Lung (tissue), 12 donors: ENCODE measurements around the gene C10orf62. TPM values are rescaled to one million over a fixed set of nuclear protein-coding genes. Genes with fewer than 3 reads are reported as not detected.
"Not testable (repeated sequence)": the region's sequence is repeated elsewhere in the genome, so short reads cannot be mapped to it uniquely, and the experiment has no call there.

Experiments
- ATAC-seq: fragments of 200-7000 bp; cut with Tn5 transposase; one replicate; pipeline ENCODE4 v1.9.1; 2020; ENCODE audit warnings: moderate number of reproducible peaks; ENCODE audit not compliant: insufficient read depth, low FRiP score
- DNase-seq, 3 donors: peaks; one replicate each; pipeline ENCODE4 v3.0.0-alpha.2; 2013 to 2017
- H3K27ac ChIP-seq, 2 donors: one replicate each; pipeline ENCODE4 v1.5.1; 2013; ENCODE audit warnings: mild to moderate bottlenecking in 2 of 2, moderate library complexity in 2 of 2, control low read depth in 1 of 2, inconsistent platforms in 1 of 2, low read depth in 1 of 2, low read length in 1 of 2
- H3K27me3 ChIP-seq, 3 donors: one replicate each; pipeline ENCODE4 v1.5.1; 2013; ENCODE audit warnings: low read length in 2 of 3; ENCODE audit not compliant: control insufficient read depth in 3 of 3, insufficient read depth in 3 of 3
- H3K36me3 ChIP-seq, 4 donors: one replicate each; pipeline ENCODE4 v1.5.1; 2013; ENCODE audit warnings: low read length in 4 of 4, mild to moderate bottlenecking in 1 of 4, moderate library complexity in 1 of 4; ENCODE audit not compliant: control insufficient read depth in 4 of 4, insufficient read depth in 4 of 4
- H3K4me1 ChIP-seq, 5 donors: one replicate each; pipeline ENCODE4 v1.5.1; 2013; ENCODE audit warnings: low read length in 5 of 5, mild to moderate bottlenecking in 2 of 5, moderate library complexity in 1 of 5; ENCODE audit not compliant: control insufficient read depth in 5 of 5, insufficient read depth in 5 of 5
- H3K4me3 ChIP-seq: one replicate; pipeline ENCODE4 v1.5.1; 2013; ENCODE audit warnings: mild to moderate bottlenecking, control low read depth, moderate library complexity
- H3K9ac ChIP-seq, 2 donors: one replicate each; pipeline ENCODE4 v1.5.1; 2013; ENCODE audit warnings: low read length in 2 of 2, control low read depth in 1 of 2; ENCODE audit not compliant: insufficient read depth in 1 of 2
- H3K9me3 ChIP-seq, 4 donors: one replicate each; pipeline ENCODE4 v1.5.1; 2013; ENCODE audit warnings: low read length in 3 of 4, mild to moderate bottlenecking in 1 of 4, moderate library complexity in 1 of 4; ENCODE audit not compliant: control insufficient read depth in 4 of 4, insufficient read depth in 3 of 4
- CTCF ChIP-seq: IDR thresholded peaks from 2 replicates; pipeline ENCODE4 v1.5.1; 2012; ENCODE audit warnings: mild to moderate bottlenecking; ENCODE audit errors: control extremely low read depth, extremely low read depth
- WGBS, 2 donors: extraction: QIAGEN DNeasy Blood & Tissue Kit; methylation state at CpG; one replicate each; pipeline ENCODE4 v1.1.7; 2013; 5-methylcytosine and 5-hydroxymethylcytosine counted together
- polyA plus RNA-seq, 2 donors: library from polyadenylated mRNA; stranded (reverse); fragments of 200-250 nt; gene quantifications; one replicate each; pipeline ENCODE4 v1.2.1, GENCODE V29; 2013
- total RNA-seq, 2 donors: library from RNA; depleted of rRNA in 1 of 2; stranded (reverse); fragments of >200 nt in 1 of 2; gene quantifications; one replicate each; pipeline ENCODE4 v1.2.1, GENCODE V29; 2014 to 2021
- donor health status: control.
- donor health status: control.
- donor health status: Bipolar disorder and iron deficiency.
- donor health status: healthy.
- donor health status: DM: yes; HTN: yes; CAD: no.

The C10orf62 gene
- total and polyA plus RNA-seq, 4 donors, result 0.21 TPM; not detected in 3

GRCh38 chr10:97550336-97551149 lies 39.0 kb upstream of the C10orf62 start:
- no peak for TF ChIP-seq CTCF
- H3K9me3 ChIP-seq, result no peaks in the 10 kb centered on the region
- WGBS, 2 donors, result 81 to 87% methylated on average over 10 of the region's 10 CpGs
- H3K27ac ChIP-seq, result peak overlapping the region in 1 of 2 donors; percentile 35
- no peak for ATAC-seq
- H3K4me1 ChIP-seq, result peaks cover 0 to 10% (median 6%) of the 10 kb centered on the region in 5 donors
- H3K27me3 ChIP-seq, result no peaks in the 10 kb centered on the region
- H3K9ac ChIP-seq, result no peak overlapping the region
- no peaks in the 10 kb centered on the region for H3K36me3 ChIP-seq
- no peak overlapping the region for H3K4me3 ChIP-seq
- no peak for DNase-seq

DNA sequence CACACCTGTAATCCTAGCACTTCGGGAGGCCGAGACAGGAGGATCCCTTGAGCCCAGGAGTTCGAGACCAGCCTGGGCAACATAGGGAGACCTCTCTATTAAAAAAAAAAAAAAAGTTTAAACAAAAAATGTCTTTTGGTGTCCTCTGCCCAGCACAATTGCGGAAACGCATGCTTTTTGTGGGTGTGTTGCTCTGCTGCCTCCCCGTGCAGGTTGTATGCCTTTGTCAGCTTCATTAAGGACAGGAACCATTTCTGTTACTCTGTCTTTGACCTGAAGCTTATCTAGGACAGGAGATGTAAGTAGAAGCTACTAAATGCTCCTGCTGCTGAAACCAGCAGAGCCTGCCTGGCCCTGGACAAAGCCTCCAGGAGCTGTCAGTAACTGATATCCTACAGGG lies 38.2 kb upstream of the C10orf62 start:
- H3K27ac ChIP-seq, result no peak overlapping the region
- DNase-seq, result no peak
- H3K36me3 ChIP-seq, result no peaks in the 10 kb centered on the region
- peaks cover 0 to 10% (median 6%) of the 10 kb centered on the region in 5 donors for H3K4me1 ChIP-seq
- H3K4me3 ChIP-seq, result no peak overlapping the region
- no peak for ATAC-seq
- H3K9me3 ChIP-seq, result no peaks in the 10 kb centered on the region
- H3K9ac ChIP-seq, result no peak overlapping the region
- 84 to 97% methylated on average over 6 of the region's 6 CpGs for WGBS, 2 donors
- TF ChIP-seq CTCF, result no peak
- no peaks in the 10 kb centered on the region for H3K27me3 ChIP-seq

- Histone ChIP-seq H3K9ac (no peak overlapping the region), H3K4me1 (peaks cover 0 to 10% (median 6%) of the 10 kb centered on the region in 5 donors), H3K36me3 (no peaks in the 10 kb centered on the region), H3K9me3 (no peaks in the 10 kb centered on the region), H3K27me3 (no peaks in the 10 kb centered on the region), H3K27ac (peak overlapping the region in 1 of 2 donors; percentile 15), H3K4me3 (no peak overlapping the region)
- peak; percentile 54 to 62 (median 56) for DNase-seq
- TF ChIP-seq CTCF, result peak; percentile 2
- WGBS, 2 donors, result 22% methylated on average over 6 of the region's 6 CpGs
- ATAC-seq, result peak; percentile 94
Observed at GRCh38 chr10:97553575-97554031, 35.9 kb upstream of the C10orf62 start.

- not testable (repeated sequence) for H3K27me3 ChIP-seq, H3K4me1 ChIP-seq, H3K36me3 ChIP-seq, H3K9me3 ChIP-seq, DNase-seq, H3K9ac ChIP-seq, H3K4me3 ChIP-seq, ATAC-seq, H3K27ac ChIP-seq
- 98% methylated on average over 5 of the region's 5 CpGs for WGBS, 2 donors
Observed at GRCh38 chr10:97554336-97554735, 35.2 kb upstream of the C10orf62 start.

DNA sequence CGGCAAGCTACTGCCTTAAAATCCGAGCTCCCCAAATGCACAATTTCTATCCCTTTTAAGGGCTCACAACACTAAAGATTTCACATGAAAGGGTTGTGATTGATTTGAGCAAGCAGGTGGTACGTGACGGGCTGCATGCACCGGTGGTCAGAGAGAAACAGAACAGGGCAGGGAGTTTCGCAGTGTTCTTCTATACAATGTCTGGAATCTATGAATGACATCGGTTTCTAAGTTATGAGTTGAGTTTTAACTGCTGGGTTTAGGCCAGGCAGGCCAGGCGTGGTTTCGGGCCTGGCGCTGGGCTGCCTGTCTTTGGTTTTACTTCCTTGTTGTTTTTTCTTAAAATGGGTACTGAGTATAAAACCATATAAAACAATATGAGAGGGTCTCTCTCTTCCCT lies 34.0 kb upstream of the C10orf62 start:
- not testable (repeated sequence) for H3K9ac ChIP-seq, H3K9me3 ChIP-seq, H3K27ac ChIP-seq, DNase-seq, H3K36me3 ChIP-seq, H3K4me3 ChIP-seq, H3K27me3 ChIP-seq, ATAC-seq, H3K4me1 ChIP-seq
- WGBS, 2 donors, result 84 to 97% methylated on average over 10 of the region's 10 CpGs

- not testable (repeated sequence) for H3K36me3 ChIP-seq, H3K9me3 ChIP-seq, DNase-seq, H3K27me3 ChIP-seq, H3K4me3 ChIP-seq, H3K27ac ChIP-seq, H3K9ac ChIP-seq, ATAC-seq, H3K4me1 ChIP-seq
- WGBS, 2 donors, result 85 to 90% methylated on average over 17 of the region's 17 CpGs
Observed at GRCh38 chr10:97560731-97561381, 28.7 kb upstream of the C10orf62 start.
